SK-N-SH (cell line): ENCODE data around the gene GTF3C1.

ENCODE experiments used
- ELF1 ChIP-seq: IDR thresholded peaks from 2 replicates; pipeline ENCODE4 v1.4.0; 2012
- JUND ChIP-seq: IDR thresholded peaks from 2 replicates; pipeline ENCODE4 v1.4.0; 2012
- NRF1 ChIP-seq: IDR thresholded peaks from 2 replicates; pipeline ENCODE4 v1.6.1; 2012; ENCODE audit warnings: low read depth, mild to moderate bottlenecking, low read length
- SIN3A ChIP-seq: IDR thresholded peaks from 2 replicates; pipeline ENCODE4 v1.6.1; 2012; ENCODE audit warnings: low read depth, mild to moderate bottlenecking, low read length, moderate library complexity, borderline replicate concordance
- TAF1 ChIP-seq: IDR thresholded peaks from 2 replicates; pipeline ENCODE4 v1.6.1; 2012; ENCODE audit warnings: low read depth, mild to moderate bottlenecking, low read length, moderate library complexity, borderline replicate concordance
- TF ChIP-seq, protein P1 (sequence below): IDR thresholded peaks from 2 replicates; pipeline ENCODE4 v1.4.0; 2012; ENCODE audit warnings: low read depth
- TF ChIP-seq, protein P2 (sequence below): fragments of 200-600 bp; sonication (generic); IDR thresholded peaks from 2 replicates; pipeline ENCODE4 v1.6.1; 2017; ENCODE audit warnings: antibody characterized with exemption, mild to moderate bottlenecking, moderate library complexity

DNA sequence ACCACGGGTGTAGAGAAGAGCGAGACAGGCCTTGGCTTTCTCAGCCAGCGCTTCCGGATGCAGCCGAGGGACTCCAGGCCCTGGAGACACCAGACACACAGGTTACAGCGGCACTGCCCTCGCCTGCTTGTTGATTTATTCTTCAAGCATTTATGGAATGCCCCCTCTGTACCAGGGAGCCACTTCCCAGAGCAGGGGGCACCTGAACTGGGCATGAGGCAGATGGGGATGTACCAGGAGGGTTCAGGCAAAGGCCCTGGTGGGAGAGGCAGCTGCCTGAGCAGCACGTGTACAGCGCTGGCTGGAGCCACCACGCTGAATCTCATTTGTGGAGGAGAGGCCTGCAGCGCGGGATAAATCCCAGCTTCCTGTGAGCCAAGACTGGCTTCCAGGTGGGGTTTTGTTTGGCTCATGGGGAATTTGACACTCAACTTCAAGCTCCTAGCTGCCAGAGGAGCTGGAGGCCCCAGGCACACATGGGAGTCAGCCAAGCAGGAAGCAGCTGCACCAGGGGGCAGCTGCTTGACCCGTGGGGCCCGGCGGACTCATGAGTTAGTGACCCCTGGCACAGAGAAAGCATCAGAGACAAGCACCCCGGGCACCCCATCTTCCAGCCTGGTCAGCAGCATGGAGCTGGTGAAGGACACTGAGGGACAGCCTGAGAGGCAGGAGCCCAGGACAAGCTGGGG is 88.1 kb downstream of the GTF3C1 start:
- TF ChIP-seq NRF1 (no peak), JUND (no peak), ELF1 (no peak), SIN3A (no peak), TAF1 (no peak)
- TF ChIP-seq, protein P1, sequence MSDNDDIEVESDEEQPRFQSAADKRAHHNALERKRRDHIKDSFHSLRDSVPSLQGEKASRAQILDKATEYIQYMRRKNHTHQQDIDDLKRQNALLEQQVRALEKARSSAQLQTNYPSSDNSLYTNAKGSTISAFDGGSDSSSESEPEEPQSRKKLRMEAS, result no peak
- TF ChIP-seq, protein P2, sequence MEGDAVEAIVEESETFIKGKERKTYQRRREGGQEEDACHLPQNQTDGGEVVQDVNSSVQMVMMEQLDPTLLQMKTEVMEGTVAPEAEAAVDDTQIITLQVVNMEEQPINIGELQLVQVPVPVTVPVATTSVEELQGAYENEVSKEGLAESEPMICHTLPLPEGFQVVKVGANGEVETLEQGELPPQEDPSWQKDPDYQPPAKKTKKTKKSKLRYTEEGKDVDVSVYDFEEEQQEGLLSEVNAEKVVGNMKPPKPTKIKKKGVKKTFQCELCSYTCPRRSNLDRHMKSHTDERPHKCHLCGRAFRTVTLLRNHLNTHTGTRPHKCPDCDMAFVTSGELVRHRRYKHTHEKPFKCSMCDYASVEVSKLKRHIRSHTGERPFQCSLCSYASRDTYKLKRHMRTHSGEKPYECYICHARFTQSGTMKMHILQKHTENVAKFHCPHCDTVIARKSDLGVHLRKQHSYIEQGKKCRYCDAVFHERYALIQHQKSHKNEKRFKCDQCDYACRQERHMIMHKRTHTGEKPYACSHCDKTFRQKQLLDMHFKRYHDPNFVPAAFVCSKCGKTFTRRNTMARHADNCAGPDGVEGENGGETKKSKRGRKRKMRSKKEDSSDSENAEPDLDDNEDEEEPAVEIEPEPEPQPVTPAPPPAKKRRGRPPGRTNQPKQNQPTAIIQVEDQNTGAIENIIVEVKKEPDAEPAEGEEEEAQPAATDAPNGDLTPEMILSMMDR, result no peak
